H7 (cell line): Measurements from ENCODE around the gene CHST8. TPM values are rescaled to one million over a fixed set of nuclear protein-coding genes. Genes with fewer than 3 reads are reported as not detected.

Experiments
- DNase-seq: peaks from one replicate; pipeline ENCODE4 v3.0.0; 2012
- H3K27me3 ChIP-seq: 2 replicates; pipeline ENCODE4 v1.6.0; 2011; ENCODE audit warnings: mild to moderate bottlenecking, low read length; ENCODE audit not compliant: control insufficient read depth, insufficient read depth
- H3K36me3 ChIP-seq: replicated peaks from 2 replicates; pipeline ENCODE4 v1.5.1; 2011; ENCODE audit warnings: low read length; ENCODE audit not compliant: control insufficient read depth, insufficient read depth
- H3K4me3 ChIP-seq: 2 replicates; pipeline ENCODE4 v1.5.1; 2011; ENCODE audit warnings: low read depth, mild to moderate bottlenecking, control low read depth, low read length, moderate library complexity; ENCODE audit not compliant: insufficient read depth
- total RNA-seq: library from RNA; depleted of rRNA; stranded (reverse); fragments of >200 nt; shearing (Covaris generic); gene quantifications from 2 replicates; pipeline ENCODE4 v1.2.3, GENCODE V29; 2014

The CHST8 gene
- total RNA-seq, 1 experiment from 2014 or later = 27.0 TPM

DNA sequence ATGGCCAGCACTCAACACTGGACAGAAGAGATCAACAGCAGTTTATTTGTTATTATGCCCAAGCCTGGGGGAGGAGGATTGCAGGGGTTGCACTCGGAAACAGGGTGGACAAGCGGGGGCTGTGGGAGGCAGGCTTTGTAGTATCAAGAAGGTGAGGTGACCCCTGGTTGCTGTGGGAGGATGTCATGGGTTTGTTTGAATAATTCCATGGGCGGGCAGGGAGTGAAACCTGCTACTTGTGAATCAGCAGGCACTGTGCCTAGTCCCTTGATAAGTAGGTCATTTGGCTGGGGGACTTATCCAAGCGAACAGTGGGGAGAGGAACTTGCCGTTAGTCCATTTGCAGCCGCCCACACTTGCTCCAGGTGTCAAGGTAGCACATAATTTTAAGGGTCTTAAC lies 90.5 kb downstream of the CHST8 start:
- DNase-seq = no peak

DNA sequence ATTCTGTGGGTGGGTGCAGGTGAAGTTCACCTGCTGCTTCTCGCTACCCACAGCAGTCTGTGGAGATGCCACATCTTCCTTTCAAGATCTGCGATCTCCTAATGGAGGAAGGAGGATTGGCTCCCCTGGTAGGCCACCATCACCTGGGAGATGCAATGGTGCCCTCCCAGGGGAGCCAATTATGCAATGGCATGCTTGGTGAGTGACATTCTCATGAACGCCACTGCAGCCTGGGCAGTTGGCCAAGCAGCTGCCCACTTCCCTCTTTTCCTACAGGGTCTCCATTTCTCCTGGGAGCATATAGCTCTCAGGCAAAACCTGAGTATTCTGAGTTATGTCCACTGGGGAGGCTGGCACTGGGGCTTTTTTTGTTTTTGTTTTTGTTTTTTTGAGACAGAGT lies 91.4 kb downstream of the CHST8 start:
- DNase-seq = no peak
- Histone ChIP-seq H3K27me3 (no peaks in the 10 kb centered on the region), H3K36me3 (no peaks in the 10 kb centered on the region), H3K4me3 (no peak overlapping the region)

More for the DNA sequence above, 90.5 kb downstream of the CHST8 start:
- Histone ChIP-seq H3K27me3 (no peaks in the 10 kb centered on the region), H3K4me3 (no peak overlapping the region), H3K36me3 (no peaks in the 10 kb centered on the region)

DNA sequence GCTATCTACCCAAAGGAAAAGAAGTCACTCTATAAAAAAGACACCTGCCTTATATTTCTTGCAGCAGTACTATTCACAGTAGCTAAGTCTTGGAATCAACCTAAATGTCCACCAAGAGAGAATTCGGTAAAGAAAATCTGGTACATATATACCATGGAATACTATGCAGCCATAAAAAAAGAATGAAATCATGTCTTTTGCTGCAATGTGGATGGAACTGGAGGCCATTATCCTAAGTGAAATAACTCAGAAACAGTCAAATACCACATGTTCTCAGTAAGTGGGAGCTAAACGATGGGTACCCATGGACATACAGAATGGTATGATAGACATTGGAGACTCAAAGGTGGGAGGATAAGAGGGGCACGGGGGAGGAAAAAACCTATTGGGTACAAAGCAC lies 92.4 kb downstream of the CHST8 start:
- H3K36me3 ChIP-seq = no peaks in the 10 kb centered on the region
- H3K27me3 ChIP-seq = no peaks in the 10 kb centered on the region
- no peak for DNase-seq
- H3K4me3 ChIP-seq = no peak overlapping the region

DNA sequence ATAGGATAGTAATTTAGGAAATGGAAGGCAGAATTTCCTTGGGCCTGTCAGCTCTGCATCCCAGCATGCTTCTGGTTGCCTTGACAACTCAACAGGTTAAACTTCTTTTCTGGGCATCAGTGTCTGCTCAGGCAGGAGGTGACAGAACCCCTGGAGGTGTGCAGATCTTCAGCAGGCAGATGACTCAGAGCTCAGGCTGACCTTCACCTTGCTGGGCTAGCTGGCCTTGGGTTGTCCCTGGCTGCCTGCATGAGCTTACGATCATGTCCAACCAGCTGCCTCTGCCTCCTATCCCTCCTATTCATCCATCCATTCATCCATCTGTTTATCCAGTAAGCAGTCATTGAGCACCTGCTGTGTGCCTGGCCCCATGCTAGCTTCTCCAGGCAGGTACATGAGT lies 93.7 kb downstream of the CHST8 start:
- Histone ChIP-seq H3K4me3 (no peak overlapping the region), H3K36me3 (no peaks in the 10 kb centered on the region; the same call in 1 of the 2 replicates), H3K27me3 (no peaks in the 10 kb centered on the region)
- DNase-seq = no peak

DNA sequence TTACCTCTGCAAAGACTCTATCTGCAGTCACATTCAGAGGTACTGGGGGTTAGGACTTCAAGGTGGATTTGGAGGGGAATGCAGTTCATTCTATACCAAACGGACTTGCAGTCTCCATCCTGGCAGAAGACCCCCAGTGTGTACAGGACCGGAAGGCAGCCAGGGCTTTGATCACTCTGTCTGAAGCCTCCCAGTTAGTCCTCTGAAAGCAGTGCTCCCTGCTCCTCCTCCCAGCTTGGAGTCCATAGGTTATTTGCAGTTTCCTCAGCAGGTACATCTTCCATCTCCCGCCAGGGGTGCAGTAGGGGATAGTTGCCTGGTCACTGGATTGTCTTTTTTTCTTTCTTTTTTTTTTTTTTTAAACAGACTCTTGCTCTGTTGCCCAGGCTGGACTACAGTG lies 96.1 kb downstream of the CHST8 start:
- no peak overlapping the region for H3K4me3 ChIP-seq
- no peaks in the 10 kb centered on the region for H3K27me3 ChIP-seq
- no peak for DNase-seq
- H3K36me3 ChIP-seq = no peaks in the 10 kb centered on the region; the same call in 1 of the 2 replicates

DNA sequence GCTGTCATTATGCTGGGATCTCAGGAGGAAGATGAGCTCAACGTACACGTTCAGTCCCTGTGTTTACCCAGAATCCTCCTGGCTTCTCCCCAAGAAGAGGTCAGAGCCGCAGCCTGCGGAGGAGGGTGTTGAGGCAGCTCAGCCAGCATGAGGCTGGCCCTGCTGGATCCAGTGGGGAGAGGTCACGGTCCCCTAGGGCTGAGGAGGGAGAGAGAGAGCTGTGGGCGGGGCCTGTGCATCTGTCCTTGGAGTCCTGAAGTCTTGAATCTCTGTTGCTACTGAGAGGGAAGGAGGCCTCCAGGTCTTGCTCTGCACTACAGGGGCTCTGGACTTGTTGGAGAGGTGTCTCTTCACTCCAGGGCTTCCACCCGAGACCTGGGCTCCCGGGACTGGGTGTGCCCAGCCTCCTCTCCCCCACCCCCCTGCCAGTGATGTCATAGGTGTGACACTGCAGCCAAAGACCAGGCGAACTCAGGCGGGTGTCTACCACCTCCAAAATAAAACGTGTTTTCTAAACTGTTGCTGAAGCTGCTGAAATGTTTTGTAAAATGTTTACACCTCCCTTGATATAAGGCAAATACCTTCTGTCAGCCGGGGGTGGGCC lies 97.0 kb downstream of the CHST8 start:
- H3K27me3 ChIP-seq = no peaks in the 10 kb centered on the region
- H3K36me3 ChIP-seq = no peaks in the 10 kb centered on the region; the same call in 1 of the 2 replicates
- DNase-seq = no peak
- H3K4me3 ChIP-seq = no peak overlapping the region

DNA sequence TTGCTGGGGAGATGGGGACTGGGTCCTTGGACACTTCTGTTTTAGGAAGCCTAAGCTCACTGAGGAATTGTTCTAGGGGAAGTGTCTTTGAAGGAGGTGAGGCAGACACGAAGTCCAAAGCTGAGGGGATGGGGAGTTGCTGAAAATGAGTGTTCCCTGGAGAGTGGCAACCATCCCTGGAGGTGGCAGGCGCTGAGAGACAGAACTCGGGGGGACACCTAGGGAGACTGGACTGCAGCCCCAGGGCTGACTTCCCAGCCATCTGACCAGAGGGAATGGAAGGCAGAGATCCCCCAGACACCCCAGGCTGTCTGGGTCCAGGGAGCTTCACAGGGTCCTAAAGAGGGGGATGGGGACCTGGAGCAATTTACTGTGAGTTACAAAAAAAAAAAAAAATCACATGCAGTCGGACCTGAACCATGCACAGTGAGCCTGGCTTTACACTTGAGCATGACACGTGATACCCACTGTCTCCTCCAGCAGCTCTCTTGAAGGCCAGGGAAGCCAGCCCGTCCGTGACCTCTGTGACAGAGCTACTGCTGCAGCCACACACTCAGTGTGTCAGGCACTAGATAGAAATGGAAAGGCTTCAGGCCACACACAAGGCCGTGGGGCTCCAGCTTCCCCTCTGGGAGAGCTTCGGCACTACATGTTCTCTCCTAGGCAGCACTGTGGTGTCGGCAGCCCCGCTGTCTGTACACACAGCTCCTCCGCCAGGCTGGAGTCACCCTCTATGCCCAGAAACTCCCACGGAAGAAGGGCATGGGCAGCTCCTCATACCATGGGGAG lies 97.8 kb downstream of the CHST8 start:
- no peak for DNase-seq
- Histone ChIP-seq H3K36me3 (no peaks in the 10 kb centered on the region; the same call in 1 of the 2 replicates), H3K4me3 (no peak overlapping the region), H3K27me3 (no peaks in the 10 kb centered on the region)

DNA sequence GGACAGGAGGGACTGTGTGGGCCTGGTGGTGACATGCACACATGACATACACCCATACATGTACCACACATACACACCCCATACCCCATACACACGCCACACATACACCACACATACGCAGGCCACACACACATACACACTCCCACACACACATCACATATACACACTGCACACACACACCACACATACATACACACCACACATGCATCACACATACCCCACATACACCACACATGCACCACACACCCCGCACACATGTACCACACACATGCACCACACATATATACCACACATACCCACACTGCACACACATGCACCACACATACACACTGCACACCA lies 98.4 kb downstream of the CHST8 start:
- Histone ChIP-seq H3K36me3 (no peaks in the 10 kb centered on the region; the same call in 1 of the 2 replicates), H3K4me3 (no peak overlapping the region), H3K27me3 (no peaks in the 10 kb centered on the region)
- DNase-seq = no peak

DNA sequence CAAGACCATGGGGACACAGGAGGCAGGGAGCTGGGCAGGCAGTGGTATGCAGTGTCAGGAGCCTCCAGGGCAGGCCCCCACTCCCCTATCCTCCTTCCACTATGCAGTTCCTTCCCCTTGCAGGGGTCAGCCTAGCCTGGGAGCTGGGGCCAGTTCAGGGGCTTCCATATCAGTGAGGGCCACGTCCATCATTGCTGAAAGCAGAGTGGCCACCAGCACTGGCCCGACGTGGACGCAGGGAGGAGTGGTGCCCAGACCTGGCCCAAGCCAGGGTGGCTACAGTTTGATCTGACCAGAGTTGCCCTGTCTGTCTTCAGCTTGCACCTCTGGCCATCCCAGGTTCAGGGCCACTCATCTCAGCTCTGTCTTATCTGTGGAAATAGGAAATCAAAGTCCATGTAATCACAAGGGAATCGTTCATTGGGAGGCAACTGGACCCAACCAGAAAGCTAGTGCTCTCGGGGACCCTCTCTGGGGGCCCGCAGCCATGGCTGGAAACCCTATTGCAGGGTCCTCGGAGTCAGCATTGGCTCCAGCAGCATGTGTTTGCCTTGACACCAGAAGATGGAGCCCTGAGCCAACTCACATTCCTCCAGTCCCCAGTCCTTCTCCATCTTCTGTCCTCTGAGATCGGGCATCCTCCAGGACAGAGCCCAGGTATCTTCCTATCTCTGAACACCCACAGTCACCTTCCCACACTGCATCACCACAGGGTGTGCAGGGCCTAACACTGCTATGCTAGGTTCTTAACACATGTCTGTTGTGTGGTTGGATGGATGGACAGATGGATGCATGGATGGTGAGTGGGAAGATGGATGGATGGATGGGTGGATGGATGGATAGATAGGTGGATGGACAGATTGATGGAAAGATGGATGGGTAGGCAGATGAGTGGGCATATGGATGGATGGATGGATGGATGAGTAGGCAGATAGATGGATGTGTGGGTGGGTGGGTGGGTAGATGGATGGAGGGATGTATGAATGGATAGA lies 99.2 kb downstream of the CHST8 start:
- peak; percentile 75 for DNase-seq
- H3K27me3 ChIP-seq = no peaks in the 10 kb centered on the region
- no peaks in the 10 kb centered on the region; the same call in 1 of the 2 replicates for H3K36me3 ChIP-seq
- H3K4me3 ChIP-seq = no peak overlapping the region

DNA sequence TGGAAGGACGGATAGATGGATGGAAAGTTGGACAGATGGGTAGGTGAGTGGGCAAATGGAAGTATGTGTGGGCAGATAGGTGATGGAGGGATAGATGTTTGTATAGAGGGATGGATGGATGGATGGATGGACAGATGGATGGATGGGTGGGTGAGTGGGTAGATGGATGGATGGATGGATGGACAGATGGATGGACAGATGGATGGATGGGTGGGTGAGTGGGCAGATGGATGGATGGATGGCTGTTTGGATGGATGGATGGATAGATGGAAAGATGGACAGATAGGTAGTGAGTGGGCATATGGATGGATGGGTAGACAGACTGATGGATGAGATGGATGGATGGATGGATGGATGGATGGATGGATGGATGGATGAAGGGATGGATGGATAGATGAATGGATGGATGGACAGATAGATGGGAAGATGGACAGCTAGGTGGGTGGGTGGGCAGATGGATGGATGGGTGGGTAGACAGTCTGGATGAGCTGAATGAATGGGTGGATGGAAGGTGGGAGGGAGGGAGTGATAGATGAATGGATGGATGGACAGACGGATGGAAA lies 100.1 kb downstream of the CHST8 start:
- no peak for DNase-seq
- Histone ChIP-seq H3K27me3 (no peaks in the 10 kb centered on the region), H3K4me3 (no peak overlapping the region), H3K36me3 (no peaks in the 10 kb centered on the region; the same call in 1 of the 2 replicates)

DNA sequence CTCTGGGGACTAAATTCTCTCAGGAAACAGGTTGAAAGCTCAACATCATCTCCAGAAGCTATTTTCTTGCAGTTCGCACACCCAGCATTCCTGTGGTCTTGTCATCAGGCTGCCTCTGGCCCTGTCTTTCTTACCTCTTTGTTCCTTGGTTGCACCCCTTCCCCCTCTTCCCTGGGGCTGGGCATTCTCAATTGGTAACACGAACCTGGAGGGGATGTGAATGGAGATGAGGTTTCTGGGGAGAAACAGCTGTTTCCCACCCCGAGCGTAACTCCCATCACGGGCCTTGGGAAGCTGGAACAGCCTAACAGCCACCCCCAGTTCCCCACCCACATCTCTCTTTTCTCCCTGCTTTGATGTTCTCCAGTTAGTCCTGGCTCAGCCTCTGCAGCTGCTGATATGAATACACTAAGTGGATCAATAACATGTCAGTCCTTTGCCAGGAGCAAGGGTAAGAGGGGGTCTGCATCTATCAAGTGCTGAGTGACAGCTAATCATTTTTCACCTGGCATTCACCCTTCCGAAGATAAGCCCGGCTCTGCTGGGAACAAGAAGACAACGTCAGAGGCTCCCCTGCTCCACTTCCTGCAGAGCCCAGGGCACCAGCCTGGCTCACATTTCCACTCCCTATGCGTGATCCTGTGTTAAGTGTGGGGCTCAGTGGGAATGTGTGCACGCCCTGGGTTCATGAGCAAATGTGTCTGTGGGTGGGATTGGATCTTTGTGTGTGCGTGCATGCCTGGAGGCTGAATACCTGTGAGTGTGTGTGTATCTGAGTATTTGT lies 100.9 kb downstream of the CHST8 start:
- no peak overlapping the region for H3K4me3 ChIP-seq
- DNase-seq = no peak
- no peaks in the 10 kb centered on the region for H3K27me3 ChIP-seq
- H3K36me3 ChIP-seq = no peaks in the 10 kb centered on the region; the same call in 1 of the 2 replicates

DNA sequence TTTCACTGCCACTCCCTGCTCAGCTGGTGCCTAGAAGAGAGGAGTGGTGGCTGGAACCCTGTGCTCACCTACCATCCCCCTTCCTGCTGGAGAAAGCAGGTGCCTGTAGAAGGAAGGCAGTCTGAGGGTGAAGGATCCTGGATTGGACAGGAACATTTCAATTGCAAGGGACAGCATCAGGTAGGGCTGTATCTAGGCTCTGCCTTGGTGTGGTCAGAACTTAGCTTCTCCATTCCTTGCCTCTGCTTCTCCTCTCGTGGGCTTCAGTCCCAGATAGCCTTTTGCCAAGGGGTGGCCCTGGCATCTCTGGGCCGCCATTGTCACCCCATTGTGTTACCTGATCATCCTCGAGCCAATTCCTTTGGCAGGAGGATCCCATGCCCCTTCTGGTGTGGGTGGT lies 101.8 kb downstream of the CHST8 start:
- DNase-seq = no peak
- Histone ChIP-seq H3K4me3 (no peak overlapping the region), H3K36me3 (no peaks in the 10 kb centered on the region; the same call in 1 of the 2 replicates), H3K27me3 (no peaks in the 10 kb centered on the region)

DNA sequence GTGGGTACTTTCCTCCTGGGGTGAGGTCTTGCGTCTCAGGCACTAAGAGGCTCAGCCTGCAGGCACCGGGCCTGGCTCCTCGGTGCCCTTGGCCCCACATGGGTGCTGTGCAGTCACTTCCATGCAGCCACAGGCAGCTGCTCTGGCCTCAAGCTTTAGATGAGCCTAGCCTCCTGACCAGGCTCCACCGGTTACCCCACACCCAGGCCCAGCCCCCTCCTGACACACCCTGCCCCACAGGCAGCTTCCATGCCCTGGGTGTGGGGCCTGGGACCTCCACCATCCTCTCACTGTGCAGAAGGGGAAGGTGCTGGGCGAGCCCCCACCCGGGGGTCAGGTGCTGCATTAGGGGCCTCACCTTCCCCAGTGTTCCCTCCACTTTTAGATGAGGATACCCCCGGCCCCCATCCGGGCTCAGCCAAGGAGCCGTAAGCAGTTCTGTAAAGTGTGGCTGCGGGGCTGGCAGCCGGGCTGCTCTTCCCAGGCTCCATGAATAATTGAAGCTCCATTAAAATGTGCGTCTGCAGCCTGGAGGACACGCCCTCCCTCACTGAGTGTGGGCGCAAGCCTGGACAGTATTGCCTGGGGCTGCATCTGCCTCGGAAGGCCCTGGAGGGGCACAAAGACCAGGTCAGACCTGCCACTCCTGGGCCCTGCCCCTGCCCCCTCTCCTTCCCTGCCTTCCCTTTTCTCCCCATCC lies 102.4 kb downstream of the CHST8 start:
- Histone ChIP-seq H3K4me3 (no peak overlapping the region), H3K27me3 (no peaks in the 10 kb centered on the region), H3K36me3 (no peaks in the 10 kb centered on the region; the same call in 1 of the 2 replicates)
- DNase-seq = peak; percentile 44
